Mesendoderm (in vitro differentiated cells): ENCODE data around the gene CAPZB.
"Not testable (repeated sequence)": the region's sequence is repeated elsewhere in the genome, so short reads cannot be mapped to it uniquely, and the experiment has no call there.

Source experiments
- DNase-seq: peaks from one replicate; pipeline ENCODE4 v3.0.0; 2013
- H2AK5ac ChIP-seq: 2 replicates; pipeline ENCODE4 v1.6.1; 2013; ENCODE audit warnings: low read length, inconsistent platforms
- H2BK120ac ChIP-seq: 2 replicates; pipeline ENCODE4 v1.6.1; 2013; ENCODE audit warnings: low read depth, mild to moderate bottlenecking, low read length, moderate library complexity, mixed read lengths
- H2BK15ac ChIP-seq: replicated peaks from 2 replicates; pipeline ENCODE4 v1.6.1; 2013; ENCODE audit warnings: low read depth, mild to moderate bottlenecking, moderate library complexity
- H2BK5ac ChIP-seq: 2 replicates; pipeline ENCODE4 v1.6.1; 2013; ENCODE audit warnings: low read length, inconsistent platforms
- H3K18ac ChIP-seq: 2 replicates; pipeline ENCODE4 v1.6.1; 2013; ENCODE audit warnings: mild to moderate bottlenecking, low read length, mixed read lengths
- H3K23ac ChIP-seq: one replicate; pipeline ENCODE4 v1.6.1; 2013; ENCODE audit warnings: low read length
- H3K27ac ChIP-seq: 2 replicates; pipeline ENCODE4 v1.5.1; 2013; ENCODE audit warnings: low read depth, mild to moderate bottlenecking, inconsistent platforms, low read length, moderate library complexity
- H3K27me3 ChIP-seq: 2 replicates; pipeline ENCODE4 v1.6.1; 2013; ENCODE audit warnings: low read length, control low read depth, mild to moderate bottlenecking, inconsistent platforms; ENCODE audit not compliant: insufficient read depth, poor library complexity
- H3K36me3 ChIP-seq: 2 replicates; pipeline ENCODE4 v1.6.1; 2013; ENCODE audit warnings: low read length, inconsistent platforms; ENCODE audit not compliant: control insufficient read depth, insufficient read depth
- H3K4ac ChIP-seq: one replicate; pipeline ENCODE4 v1.6.1; 2013; ENCODE audit warnings: low read depth, mild to moderate bottlenecking, low read length, moderate library complexity
- H3K4me1 ChIP-seq: 2 replicates; pipeline ENCODE4 v1.6.1; 2013; ENCODE audit warnings: low read depth, low read length, inconsistent platforms; ENCODE audit not compliant: control insufficient read depth
- H3K4me2 ChIP-seq: 2 replicates; pipeline ENCODE4 v1.6.1; 2013; ENCODE audit warnings: low read length
- H3K4me3 ChIP-seq: 2 replicates; pipeline ENCODE4 v1.5.1; 2013; ENCODE audit warnings: mild to moderate bottlenecking, low read length
- H3K56ac ChIP-seq: one replicate; pipeline ENCODE4 v1.6.1; 2013; ENCODE audit warnings: low read length
- H3K79me1 ChIP-seq: 2 replicates; pipeline ENCODE4 v1.6.1; 2013; ENCODE audit warnings: low read length, inconsistent platforms
- H3K79me2 ChIP-seq: 2 replicates; pipeline ENCODE4 v1.6.1; 2013; ENCODE audit warnings: mild to moderate bottlenecking, low read length; ENCODE audit not compliant: control insufficient read depth, insufficient read depth
- H3K9ac ChIP-seq: 2 replicates; pipeline ENCODE4 v1.6.1; 2013; ENCODE audit warnings: low read length, inconsistent platforms
- H4K5ac ChIP-seq: one replicate; pipeline ENCODE4 v1.6.1; 2013; ENCODE audit warnings: low read length
- H4K8ac ChIP-seq: one replicate; pipeline ENCODE4 v1.6.1; 2013; ENCODE audit warnings: low read depth, mild to moderate bottlenecking, control low read depth, low read length, moderate library complexity
- WGBS: extraction: QIAGEN DNeasy Blood & Tissue Kit; methylation state at CpG from one replicate; pipeline ENCODE4 v1.1.7; 2013; ENCODE audit warnings: low lambda C conversion rate, missing lambda C conversion rate; ENCODE audit not compliant: insufficient coverage; ENCODE audit errors: extremely low coverage; 5-methylcytosine and 5-hydroxymethylcytosine counted together

Gene CAPZB

GRCh38 chr1:19515201-19515600, 29.9 kb upstream of the CAPZB start:
- no peak overlapping the region for H3K4me3 ChIP-seq
- no peak overlapping the region for H2BK5ac ChIP-seq
- no peak overlapping the region for H3K18ac ChIP-seq
- H3K27me3 ChIP-seq, result no peaks in the 10 kb centered on the region
- H2BK15ac ChIP-seq, result no peak overlapping the region
- H2AK5ac ChIP-seq, result no peak overlapping the region
- no peaks in the 10 kb centered on the region for H3K4me1 ChIP-seq
- no peaks in the 10 kb centered on the region for H3K36me3 ChIP-seq
- H3K79me2 ChIP-seq, result no peaks in the 10 kb centered on the region
- H4K8ac ChIP-seq, result no peak overlapping the region
- no peak for DNase-seq
- H4K5ac ChIP-seq, result no peak overlapping the region
- H3K4ac ChIP-seq, result no peak overlapping the region
- no peak overlapping the region for H3K56ac ChIP-seq
- H3K4me2 ChIP-seq, result no peak overlapping the region
- H3K23ac ChIP-seq, result no peak overlapping the region
- no CpG with 5 or more reads among the region's 4 CpGs for WGBS
- H3K79me1 ChIP-seq, result no peaks in the 10 kb centered on the region
- H3K9ac ChIP-seq, result no peak overlapping the region
- H3K27ac ChIP-seq, result no peak overlapping the region
- no peak overlapping the region for H2BK120ac ChIP-seq

- Histone ChIP-seq H3K18ac (no peak overlapping the region), H3K9ac (no peak overlapping the region), H2BK15ac (no peak overlapping the region), H2AK5ac (no peak overlapping the region), H3K27ac (no peak overlapping the region), H3K56ac (no peak overlapping the region), H3K36me3 (no peaks in the 10 kb centered on the region), H4K5ac (no peak overlapping the region), H3K23ac (no peak overlapping the region), H3K27me3 (no peaks in the 10 kb centered on the region), H3K4ac (no peak overlapping the region), H4K8ac (no peak overlapping the region), H2BK5ac (no peak overlapping the region), H3K4me1 (no peaks in the 10 kb centered on the region), H3K79me1 (no peaks in the 10 kb centered on the region), H2BK120ac (no peak overlapping the region), H3K79me2 (no peaks in the 10 kb centered on the region), H3K4me3 (no peak overlapping the region), H3K4me2 (no peak overlapping the region)
- WGBS, result no CpG with 5 or more reads among the region's 7 CpGs
- no peak for DNase-seq
These were observed 29.1 kb upstream of the CAPZB start for GRCh38 chr1:19514391-19514831.

GRCh38 chr1:19512545-19512944, 27.2 kb upstream of the CAPZB start:
- Histone ChIP-seq H3K79me2 (no peaks in the 10 kb centered on the region), H2BK5ac (no peak overlapping the region), H3K56ac (no peak overlapping the region), H3K36me3 (no peaks in the 10 kb centered on the region), H3K23ac (no peak overlapping the region), H4K8ac (no peak overlapping the region), H3K4me2 (no peak overlapping the region), H3K4me3 (no peak overlapping the region), H3K79me1 (no peaks in the 10 kb centered on the region), H4K5ac (no peak overlapping the region), H2AK5ac (no peak overlapping the region), H2BK120ac (no peak overlapping the region), H3K27me3 (no peaks in the 10 kb centered on the region), H2BK15ac (no peak overlapping the region), H3K9ac (no peak overlapping the region), H3K4ac (no peak overlapping the region), H3K27ac (no peak overlapping the region), H3K18ac (no peak overlapping the region), H3K4me1 (no peaks in the 10 kb centered on the region)
- WGBS, result no CpG with 5 or more reads among the region's 2 CpGs
- DNase-seq, result peak; percentile 69

GRCh38 chr1:19511116-19511515, 25.8 kb upstream of the CAPZB start:
- H2AK5ac ChIP-seq, result no peak overlapping the region
- no peaks in the 10 kb centered on the region for H3K27me3 ChIP-seq
- H3K23ac ChIP-seq, result no peak overlapping the region
- H2BK5ac ChIP-seq, result no peak overlapping the region
- no peak overlapping the region for H3K18ac ChIP-seq
- H3K79me2 ChIP-seq, result no peaks in the 10 kb centered on the region
- no peak overlapping the region for H2BK15ac ChIP-seq
- H3K36me3 ChIP-seq, result no peaks in the 10 kb centered on the region
- H3K4ac ChIP-seq, result no peak overlapping the region
- H3K27ac ChIP-seq, result no peak overlapping the region
- no peak overlapping the region for H3K56ac ChIP-seq
- H3K79me1 ChIP-seq, result no peaks in the 10 kb centered on the region
- no peaks in the 10 kb centered on the region for H3K4me1 ChIP-seq
- H4K5ac ChIP-seq, result no peak overlapping the region
- H3K4me2 ChIP-seq, result no peak overlapping the region
- H3K9ac ChIP-seq, result no peak overlapping the region
- no peak overlapping the region for H3K4me3 ChIP-seq
- H4K8ac ChIP-seq, result no peak overlapping the region
- DNase-seq, result no peak
- H2BK120ac ChIP-seq, result no peak overlapping the region

- H3K36me3 ChIP-seq, H3K23ac ChIP-seq, H3K9ac ChIP-seq, H3K4ac ChIP-seq, H4K5ac ChIP-seq, H3K27ac ChIP-seq, H3K79me1 ChIP-seq, H2BK5ac ChIP-seq, DNase-seq, H4K8ac ChIP-seq, H3K18ac ChIP-seq, H3K4me2 ChIP-seq, H3K27me3 ChIP-seq, H2AK5ac ChIP-seq, H3K56ac ChIP-seq, H3K4me3 ChIP-seq, H3K79me2 ChIP-seq, H2BK120ac ChIP-seq, H2BK15ac ChIP-seq, H3K4me1 ChIP-seq: not testable (repeated sequence)
- no CpG with 5 or more reads among the region's 8 CpGs for WGBS
These were observed 24.3 kb upstream of the CAPZB start for GRCh38 chr1:19509647-19510046.

GRCh38 chr1:19507516-19507915, 22.2 kb upstream of the CAPZB start:
- Histone ChIP-seq H4K8ac (no peak overlapping the region), H2BK5ac (no peak overlapping the region), H3K18ac (no peak overlapping the region), H3K27ac (no peak overlapping the region), H3K79me1 (no peaks in the 10 kb centered on the region), H3K4me3 (no peak overlapping the region), H2AK5ac (no peak overlapping the region), H3K56ac (no peak overlapping the region), H3K27me3 (no peaks in the 10 kb centered on the region), H3K23ac (no peak overlapping the region), H3K36me3 (no peaks in the 10 kb centered on the region), H3K9ac (no peak overlapping the region), H3K79me2 (no peaks in the 10 kb centered on the region), H3K4ac (no peak overlapping the region), H4K5ac (no peak overlapping the region), H2BK120ac (no peak overlapping the region), H3K4me1 (no peaks in the 10 kb centered on the region), H2BK15ac (no peak overlapping the region), H3K4me2 (no peak overlapping the region)
- no peak for DNase-seq
- no CpG with 5 or more reads among the region's 5 CpGs for WGBS
